H1 (cell line): Measurements from ENCODE around the gene ETV4. TPM values are rescaled to one million over a fixed set of nuclear protein-coding genes. Genes with fewer than 3 reads are reported as not detected.
A peak's percentile ranks its signal among the peaks of the same experiment; 100 is the strongest.

ENCODE experiments used
- ASH2L ChIP-seq: fragments of 200-600, 300-600 bp; sonication (generic); IDR thresholded peaks from one replicate; pipeline ENCODE4 v1.7.1; 2017; ENCODE audit warnings: low read length
- BACH1 ChIP-seq: IDR thresholded peaks from 2 replicates; pipeline ENCODE4 v1.6.1; 2012; ENCODE audit warnings: low read length, improper control_type of control experiment
- BCL11A ChIP-seq, 2 experiments: IDR thresholded peaks; one replicate each; pipeline ENCODE4 v1.6.1; 2011; ENCODE audit warnings: low read depth in 2 of 2, low read length in 2 of 2, mild to moderate bottlenecking in 2 of 2
- BRCA1 ChIP-seq: IDR thresholded peaks from 2 replicates; pipeline ENCODE4 v1.6.1; 2012; ENCODE audit warnings: low read depth, low read length, improper control_type of control experiment
- CEBPB ChIP-seq: IDR thresholded peaks from 2 replicates; pipeline ENCODE4 v1.6.1; 2012; ENCODE audit warnings: low read depth, low read length
- CHD1 ChIP-seq: IDR thresholded peaks from 2 replicates; pipeline ENCODE4 v1.6.1; 2012; ENCODE audit warnings: low read depth, low read length, improper control_type of control experiment
- CREB1 ChIP-seq: IDR thresholded peaks from 2 replicates; pipeline ENCODE4 v1.6.1; 2012; ENCODE audit warnings: inconsistent platforms
- EP300 ChIP-seq, 2 experiments: IDR thresholded peaks; 1 replicate in 1 of 2; 2 replicates in 1 of 2; pipeline ENCODE4 v1.6.1; 2011 to 2012; ENCODE audit warnings: low read depth in 2 of 2, low read length in 2 of 2, mild to moderate bottlenecking in 2 of 2, borderline replicate concordance in 1 of 2, inconsistent platforms in 1 of 2, moderate library complexity in 1 of 2
- JUND ChIP-seq: IDR thresholded peaks from 2 replicates; pipeline ENCODE4 v1.6.1; 2011; ENCODE audit warnings: mild to moderate bottlenecking, improper control_type of control experiment, low read length
- KDM1A ChIP-seq: fragments of 200-600, 300-600 bp; sonication (generic); IDR thresholded peaks from 2 replicates; pipeline ENCODE4 v1.7.1; 2016; ENCODE audit warnings: mild to moderate bottlenecking, low read length, borderline replicate concordance
- KDM5A ChIP-seq: fragments of 200-600 bp; IDR thresholded peaks from 2 replicates; pipeline ENCODE4 v1.7.1; 2012; ENCODE audit warnings: mild to moderate bottlenecking, low read length, inconsistent platforms, mixed read lengths
- POLR2AphosphoS5 ChIP-seq: IDR thresholded peaks from 2 replicates; pipeline ENCODE4 v1.6.1; 2011; ENCODE audit warnings: low read depth, low read length
- RXRA ChIP-seq: IDR thresholded peaks from 2 replicates; pipeline ENCODE4 v1.6.1; 2011; ENCODE audit warnings: low read depth, mild to moderate bottlenecking, low read length, moderate library complexity; ENCODE audit not compliant: insufficient read depth
- SAP30 ChIP-seq: fragments of 300-600 bp; sonication (generic); IDR thresholded peaks from 2 replicates; pipeline ENCODE4 v1.7.1; 2012; ENCODE audit warnings: low read length, moderate library complexity, mild to moderate bottlenecking, inconsistent platforms; ENCODE audit not compliant: insufficient read depth, insufficient replicate concordance
- SRF ChIP-seq: IDR thresholded peaks from 2 replicates; pipeline ENCODE4 v1.6.1; 2011; ENCODE audit warnings: mild to moderate bottlenecking, low read depth, low read length, moderate library complexity
- SUZ12 ChIP-seq: fragments of 200-600 bp; sonication (generic); IDR thresholded peaks from 2 replicates; pipeline ENCODE4 v1.6.1; 2012; ENCODE audit warnings: mild to moderate bottlenecking, inconsistent platforms, low read length, moderate library complexity, mixed read lengths
- TAF7 ChIP-seq: optimal IDR thresholded peaks from 2 replicates; pipeline ENCODE3; 2011; ENCODE audit warnings: low read depth, mild to moderate bottlenecking, inconsistent platforms, low read length, moderate library complexity, borderline replicate concordance
- TEAD4 ChIP-seq: IDR thresholded peaks from 2 replicates; pipeline ENCODE4 v1.6.1; 2012; ENCODE audit warnings: low read depth, low read length, inconsistent platforms, mixed read lengths
- YY1 ChIP-seq: IDR thresholded peaks from 2 replicates; pipeline ENCODE4 v1.6.1; 2011; ENCODE audit warnings: low read depth, mild to moderate bottlenecking, low read length
- ZNF274 ChIP-seq: IDR thresholded peaks from 2 replicates; pipeline ENCODE4 v1.7.0; 2012; ENCODE audit warnings: low read length, borderline replicate concordance; ENCODE audit errors: extremely low read depth
- polyA plus RNA-seq, 7 experiments: library from polyadenylated mRNA; depleted of rRNA in 3 of 7; stranded (reverse) in 5 of 7; unstranded in 2 of 7; fragments of >200 nt in 5 of 7; fragments of 200-250 nt in 2 of 7; gene quantifications; 1 replicate in 5 of 7; 2 replicates in 1 of 7; 4 replicates in 1 of 7; pipeline versions ENCODE4 v1.2.1 to v1.2.3, GENCODE V29; 2011 to 2013; ENCODE audit warnings: missing spikeins in 2 of 7, mixed read lengths in 2 of 7
- total RNA-seq: library from RNA; stranded (reverse); fragmentation: NEBNext Ultra II Directional; extraction: Animal tissue kit (Norgen Biotek cat#: 25700); gene quantifications from 2 replicates; pipeline ENCODE4 v1.2.1, GENCODE V29; 2021
- TF ChIP-seq, protein P1 (sequence below): IDR thresholded peaks from 2 replicates; pipeline ENCODE4 v1.6.1; 2011; ENCODE audit warnings: low read length, improper control_type of control experiment
- TF ChIP-seq, protein P2 (sequence below): IDR thresholded peaks from 2 replicates; pipeline ENCODE4 v1.6.1; 2011; ENCODE audit warnings: low read depth, mild to moderate bottlenecking, low read length; ENCODE audit not compliant: insufficient read depth

ETV4 gene
- total and polyA plus RNA-seq, 2 of the 8 experiments (the other 6 are each of a cell fraction or from before 2014, with no cell fraction given): 75.2 to 143 TPM

DNA sequence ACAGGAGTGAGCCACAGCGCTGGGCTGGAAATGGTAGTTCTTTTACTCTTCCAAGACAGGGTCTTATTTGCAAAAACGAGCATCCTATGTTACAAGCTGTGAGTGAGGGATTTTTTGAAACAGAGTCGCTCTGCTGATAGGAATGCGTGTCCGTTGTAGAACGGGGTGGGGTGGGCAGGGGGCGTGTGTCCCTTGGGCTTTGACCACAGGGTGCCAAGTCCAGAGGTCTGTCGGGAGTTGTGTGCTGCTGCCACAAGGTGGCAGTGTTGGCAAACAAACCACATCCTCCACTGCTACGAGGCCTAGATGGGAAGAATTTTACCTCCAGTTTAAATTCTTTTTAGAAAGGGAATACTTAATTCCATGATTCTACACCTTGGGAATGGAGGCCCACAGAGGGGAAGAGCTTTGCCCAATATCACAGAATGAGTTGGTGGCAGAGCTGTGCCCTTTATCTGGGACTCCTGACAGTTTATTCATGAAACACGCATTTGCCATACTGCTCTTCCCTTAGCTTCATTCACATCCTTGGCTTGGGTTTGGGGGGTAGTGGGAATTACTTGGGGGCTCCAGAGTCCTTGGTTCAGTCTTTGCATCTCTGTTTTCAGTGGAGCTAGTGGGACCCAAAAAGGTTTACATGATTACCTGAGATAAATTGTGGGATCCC, 30.6 kb upstream of the ETV4 start (continued):
- TF ChIP-seq KDM1A (no peak), JUND (no peak), ASH2L (no peak), TEAD4 (0 out of 2 replicates have a peak, but pooled peaks have one; percentile 20), TAF7 (peak; percentile 27), CREB1 (0 out of 2 replicates have a peak, but pooled peaks have one; percentile 25), POLR2AphosphoS5 (no peak), SAP30 (no peak), ZNF274 (no peak), SUZ12 (no peak), BACH1 (no peak), CHD1 (no peak), RXRA (0 out of 2 replicates have a peak, but pooled peaks have one; percentile 7), EP300 (IDR thresholded peaks at IDR 0.05; ENCODE audit: borderline replicate concordance in 1 of 2, low read depth in 2 of 2, low read length in 2 of 2) (no peak), YY1 (0 out of 2 replicates have a peak, but pooled peaks have one; percentile 45), SRF (no peak), CEBPB (0 out of 2 replicates have a peak, but pooled peaks have one; percentile 26), BRCA1 (no peak), BCL11A (IDR thresholded peaks at IDR 0.05; ENCODE audit: low read depth in 2 of 2, low read length in 2 of 2) (no peak), KDM5A (no peak)
- TF ChIP-seq, protein P1, sequence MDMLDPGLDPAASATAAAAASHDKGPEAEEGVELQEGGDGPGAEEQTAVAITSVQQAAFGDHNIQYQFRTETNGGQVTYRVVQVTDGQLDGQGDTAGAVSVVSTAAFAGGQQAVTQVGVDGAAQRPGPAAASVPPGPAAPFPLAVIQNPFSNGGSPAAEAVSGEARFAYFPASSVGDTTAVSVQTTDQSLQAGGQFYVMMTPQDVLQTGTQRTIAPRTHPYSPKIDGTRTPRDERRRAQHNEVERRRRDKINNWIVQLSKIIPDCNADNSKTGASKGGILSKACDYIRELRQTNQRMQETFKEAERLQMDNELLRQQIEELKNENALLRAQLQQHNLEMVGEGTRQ: no peak
- TF ChIP-seq, protein P2, sequence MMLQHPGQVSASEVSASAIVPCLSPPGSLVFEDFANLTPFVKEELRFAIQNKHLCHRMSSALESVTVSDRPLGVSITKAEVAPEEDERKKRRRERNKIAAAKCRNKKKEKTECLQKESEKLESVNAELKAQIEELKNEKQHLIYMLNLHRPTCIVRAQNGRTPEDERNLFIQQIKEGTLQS: no peak
